ENCODE results near the gene CAMK2D. TPM values are rescaled to one million over a fixed set of nuclear protein-coding genes. Genes with fewer than 3 reads are reported as not detected.

CAMK2D gene
- total and polyA plus RNA-seq, 10 donors: 5.9 to 44.2 (median 33.3) TPM

- Histone ChIP-seq H3K27ac (no peak overlapping the region), H3K9me3 (peaks cover 2 to 23% (median 10%) of the 10 kb centered on the region in 8 donors), H3K4me3 (no peak overlapping the region), H3K36me3 (peaks cover 0 to 47% (median 2%) of the 10 kb centered on the region in 6 donors), H3K4me1 (no peaks in the 10 kb centered on the region), H3K27me3 (replicated peaks in 1 of 7) (no peaks in the 10 kb centered on the region)
- WGBS, 5 donors: 91 to 97% (median 93%) methylated on average over 12 of the region's 12 CpGs
- DNase-seq: no peak
- TF ChIP-seq POLR2AphosphoS5 (IDR thresholded peaks at IDR 0.05) (no peak), CTCF (IDR thresholded peaks at IDR 0.05 in 8 of 11, conservative IDR thresholded peaks at IDR 0.05 in 3 of 11) (no peak), POLR2A (IDR thresholded peaks at IDR 0.05) (no peak)
- intact Hi-C loops (cut with DNase I; ENCODE audit: low total_unique reads): no loop called here
Observed at GRCh38 chr4:113480109-113480508, 281.4 kb downstream of the CAMK2D start.

GRCh38 chr4:113478032-113478431, 283.5 kb downstream of the CAMK2D start:
- DNase-seq: no peak
- no peak for TF ChIP-seq POLR2AphosphoS5 (IDR thresholded peaks at IDR 0.05)
- WGBS, 5 donors: 91 to 98% (median 93%) methylated on average over 2 of the region's 2 CpGs
- Histone ChIP-seq H3K27me3 (replicated peaks in 1 of 7) (no peaks in the 10 kb centered on the region), H3K4me3 (no peak overlapping the region), H3K27ac (no peak overlapping the region), H3K36me3 (peaks cover 0 to 35% (median 2%) of the 10 kb centered on the region in 6 donors), H3K4me1 (no peaks in the 10 kb centered on the region), H3K9me3 (peaks cover 2 to 23% (median 10%) of the 10 kb centered on the region in 8 donors)
- intact Hi-C loops (cut with DNase I; ENCODE audit: low total_unique reads): no loop called here

GRCh38 chr4:113476800-113477199, 284.7 kb downstream of the CAMK2D start:
- H3K27me3 ChIP-seq (replicated peaks in 1 of 7): no peaks in the 10 kb centered on the region
- intact Hi-C loops (cut with DNase I; ENCODE audit: low total_unique reads): no loop called here

GRCh38 chr4:113474017-113474416, 287.5 kb downstream of the CAMK2D start:
- TF ChIP-seq POLR2A (IDR thresholded peaks at IDR 0.05): no peak
- no peak for TF ChIP-seq POLR2AphosphoS5 (IDR thresholded peaks at IDR 0.05)
- no peak for TF ChIP-seq CTCF (IDR thresholded peaks at IDR 0.05 in 8 of 11, conservative IDR thresholded peaks at IDR 0.05 in 3 of 11)

More at GRCh38 chr4:113476800-113477199, 284.7 kb downstream of the CAMK2D start:
- TF ChIP-seq POLR2A (IDR thresholded peaks at IDR 0.05): no peak
- TF ChIP-seq POLR2AphosphoS5 (IDR thresholded peaks at IDR 0.05): no peak
- no peak for TF ChIP-seq CTCF (IDR thresholded peaks at IDR 0.05 in 8 of 11, conservative IDR thresholded peaks at IDR 0.05 in 3 of 11)
- Histone ChIP-seq H3K4me1 (no peaks in the 10 kb centered on the region), H3K4me3 (no peak overlapping the region), H3K9me3 (peaks cover 2 to 23% (median 10%) of the 10 kb centered on the region in 8 donors), H3K27ac (no peak overlapping the region), H3K36me3 (peaks cover 0 to 29% (median 2%) of the 10 kb centered on the region in 6 donors)
- no peak for DNase-seq
- 90 to 100% (median 94%) methylated on average over 2 of the region's 2 CpGs for WGBS, 5 donors

GRCh38 chr4:113472864-113473263, 288.7 kb downstream of the CAMK2D start:
- no peak for TF ChIP-seq CTCF (IDR thresholded peaks at IDR 0.05 in 8 of 11, conservative IDR thresholded peaks at IDR 0.05 in 3 of 11)
- TF ChIP-seq POLR2A (IDR thresholded peaks at IDR 0.05): no peak
- no peak for TF ChIP-seq POLR2AphosphoS5 (IDR thresholded peaks at IDR 0.05)
- no peaks in the 10 kb centered on the region for H3K4me1 ChIP-seq

More at GRCh38 chr4:113474017-113474416, 287.5 kb downstream of the CAMK2D start:
- Histone ChIP-seq H3K27me3 (replicated peaks in 1 of 7) (no peaks in the 10 kb centered on the region), H3K4me3 (no peak overlapping the region), H3K9me3 (peaks cover 2 to 17% (median 10%) of the 10 kb centered on the region in 8 donors), H3K36me3 (peaks cover 0 to 18% (median 2%) of the 10 kb centered on the region in 6 donors), H3K27ac (no peak overlapping the region), H3K4me1 (no peaks in the 10 kb centered on the region)
- DNase-seq: no peak
- intact Hi-C loops (cut with DNase I; ENCODE audit: low total_unique reads): no loop called here

More at GRCh38 chr4:113472864-113473263, 288.7 kb downstream of the CAMK2D start:
- Histone ChIP-seq H3K4me3 (no peak overlapping the region), H3K27ac (no peak overlapping the region), H3K9me3 (peaks cover 2 to 14% (median 10%) of the 10 kb centered on the region in 8 donors), H3K36me3 (peaks cover 0 to 13% (median 0%) of the 10 kb centered on the region in 6 donors), H3K27me3 (replicated peaks in 1 of 7) (no peaks in the 10 kb centered on the region)
- intact Hi-C loops (cut with DNase I; ENCODE audit: low total_unique reads): no loop called here
- DNase-seq: no peak
- 63 to 88% (median 74%) methylated on average over 1 of the region's 1 CpG for WGBS, 5 donors
